Measurements from ENCODE around the gene CDKL5.

CDKL5 gene

GRCh38 chrX:18698737-18699650 lies 273.6 kb downstream of the CDKL5 start:
- no peak for DNase-seq (ENCODE audit: low read depth)

GRCh38 chrX:18701621-18702361 lies 276.4 kb downstream of the CDKL5 start:
- DNase-seq (ENCODE audit: low read depth), result no peak

- DNase-seq (ENCODE audit: low read depth), result no peak
Observed at GRCh38 chrX:18702362-18703195, 277.2 kb downstream of the CDKL5 start.

Data from activated T-helper 9 cell treated with anti-CD3 and anti-CD28 coated beads, Interleukin-2, amount 50 U/mL, for 16 hours (primary cell).